ENCODE measurements around the gene KANK3. TPM values are rescaled to one million over a fixed set of nuclear protein-coding genes. Genes with fewer than 3 reads are reported as not detected.
"Not testable (repeated sequence)": the region's sequence is repeated elsewhere in the genome, so short reads cannot be mapped to it uniquely, and the experiment has no call there.

The KANK3 gene
- total RNA-seq, 1 donor = not detected

DNA sequence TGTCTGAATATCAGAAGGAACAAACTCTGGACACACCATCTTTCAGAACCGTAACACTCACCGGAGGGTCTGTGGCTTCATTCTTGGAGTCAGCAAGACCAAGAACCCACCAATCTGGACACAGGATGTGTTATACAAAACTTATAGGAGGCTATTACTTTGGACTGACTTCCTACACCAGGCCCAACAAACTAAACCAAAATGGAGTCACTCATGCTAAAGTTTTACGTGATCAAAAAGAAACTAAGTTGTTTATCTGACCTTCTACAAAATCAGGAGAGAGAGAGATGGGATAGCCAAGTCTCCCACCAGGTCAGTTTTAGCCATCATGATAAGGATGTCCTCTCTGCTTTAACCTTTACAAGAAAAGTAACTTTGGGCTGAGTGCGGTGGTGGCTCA is 43.9 kb upstream of the KANK3 start:
- peaks cover 12% of the 10 kb centered on the region for H4K20me1 ChIP-seq (ENCODE audit: insufficient read depth, low read length)
- peaks cover 12% of the 10 kb centered on the region for H3K4me1 ChIP-seq (ENCODE audit: insufficient read depth, low read length)
- H3K36me3 ChIP-seq (ENCODE audit: insufficient read depth, low read length) = no peaks in the 10 kb centered on the region
- H3K4me2 ChIP-seq (ENCODE audit: insufficient read depth, low read length) = no peak overlapping the region
- no peaks in the 10 kb centered on the region for H3K9me3 ChIP-seq (ENCODE audit: low read depth, low read length)
- no peak for DNase-seq (ENCODE audit: insufficient read length, low spot score, missing footprints)
- TF ChIP-seq, protein P1, sequence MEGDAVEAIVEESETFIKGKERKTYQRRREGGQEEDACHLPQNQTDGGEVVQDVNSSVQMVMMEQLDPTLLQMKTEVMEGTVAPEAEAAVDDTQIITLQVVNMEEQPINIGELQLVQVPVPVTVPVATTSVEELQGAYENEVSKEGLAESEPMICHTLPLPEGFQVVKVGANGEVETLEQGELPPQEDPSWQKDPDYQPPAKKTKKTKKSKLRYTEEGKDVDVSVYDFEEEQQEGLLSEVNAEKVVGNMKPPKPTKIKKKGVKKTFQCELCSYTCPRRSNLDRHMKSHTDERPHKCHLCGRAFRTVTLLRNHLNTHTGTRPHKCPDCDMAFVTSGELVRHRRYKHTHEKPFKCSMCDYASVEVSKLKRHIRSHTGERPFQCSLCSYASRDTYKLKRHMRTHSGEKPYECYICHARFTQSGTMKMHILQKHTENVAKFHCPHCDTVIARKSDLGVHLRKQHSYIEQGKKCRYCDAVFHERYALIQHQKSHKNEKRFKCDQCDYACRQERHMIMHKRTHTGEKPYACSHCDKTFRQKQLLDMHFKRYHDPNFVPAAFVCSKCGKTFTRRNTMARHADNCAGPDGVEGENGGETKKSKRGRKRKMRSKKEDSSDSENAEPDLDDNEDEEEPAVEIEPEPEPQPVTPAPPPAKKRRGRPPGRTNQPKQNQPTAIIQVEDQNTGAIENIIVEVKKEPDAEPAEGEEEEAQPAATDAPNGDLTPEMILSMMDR (IDR thresholded peaks at IDR 0.05; ENCODE audit: extremely low read depth, low read depth, low read length) = no peak
- no peak overlapping the region for H3K27ac ChIP-seq (ENCODE audit: low read depth, low read length)
- peaks cover 12% of the 10 kb centered on the region for H3K79me2 ChIP-seq (ENCODE audit: insufficient read depth, low read length)
- H2AFZ ChIP-seq (ENCODE audit: low read length) = no peak overlapping the region
- no peak overlapping the region for H3K4me3 ChIP-seq (ENCODE audit: insufficient read depth, low read length)
- H3K27me3 ChIP-seq (ENCODE audit: insufficient read depth, low read length) = no peaks in the 10 kb centered on the region

DNA sequence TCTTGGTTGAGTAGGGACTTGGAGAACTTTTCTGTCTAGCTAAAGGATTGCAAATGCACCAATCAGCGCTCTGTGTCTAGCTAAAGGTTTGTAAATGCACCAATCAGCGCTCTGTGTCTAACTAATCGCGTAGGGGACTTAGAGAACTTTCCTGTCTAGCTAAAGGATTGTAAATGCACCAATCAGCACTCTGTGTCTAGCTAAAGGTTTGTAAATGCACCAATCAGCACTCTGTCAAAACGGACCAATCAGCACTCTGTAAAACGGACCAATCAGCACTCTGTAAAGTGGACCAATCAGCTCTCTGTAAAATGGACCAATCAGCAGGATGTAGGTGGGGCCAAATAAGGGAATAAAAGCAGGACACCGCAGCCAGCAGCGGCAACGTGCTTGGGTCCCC is 43.4 kb upstream of the KANK3 start:
- not testable (repeated sequence) for DNase-seq (ENCODE audit: insufficient read length, low spot score, missing footprints)

DNA sequence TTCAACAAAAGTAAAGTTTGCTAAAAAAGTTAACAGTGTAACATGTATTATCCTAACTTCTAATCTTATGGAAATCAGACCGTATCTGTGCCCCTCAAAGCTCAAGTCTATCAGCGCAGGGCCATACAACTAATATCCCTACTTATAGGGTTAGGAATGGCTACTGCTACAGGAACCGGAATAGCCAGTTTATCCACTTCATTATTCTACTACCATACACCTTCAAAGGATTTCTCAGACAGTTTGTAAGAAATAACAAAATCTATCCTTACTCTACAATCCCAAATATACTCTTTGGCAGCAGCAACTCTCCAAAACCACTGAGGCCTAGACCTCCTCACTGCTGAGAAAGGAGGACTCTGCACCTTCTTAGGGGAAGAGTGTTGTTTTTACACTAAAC is 42.5 kb upstream of the KANK3 start:
- not testable (repeated sequence) for H4K20me1 ChIP-seq (ENCODE audit: insufficient read depth, low read length); H3K4me1 ChIP-seq (ENCODE audit: insufficient read depth, low read length); H3K79me2 ChIP-seq (ENCODE audit: insufficient read depth, low read length); H3K36me3 ChIP-seq (ENCODE audit: insufficient read depth, low read length); H3K9me3 ChIP-seq (ENCODE audit: low read depth, low read length); H3K4me2 ChIP-seq (ENCODE audit: insufficient read depth, low read length); H3K27ac ChIP-seq (ENCODE audit: low read depth, low read length); H3K27me3 ChIP-seq (ENCODE audit: insufficient read depth, low read length); H3K4me3 ChIP-seq (ENCODE audit: insufficient read depth, low read length); H2AFZ ChIP-seq (ENCODE audit: low read length); DNase-seq (ENCODE audit: insufficient read length, low spot score, missing footprints)

More for the DNA sequence above, 43.4 kb upstream of the KANK3 start:
- not testable (repeated sequence) for H3K4me3 ChIP-seq (ENCODE audit: insufficient read depth, low read length); H2AFZ ChIP-seq (ENCODE audit: low read length); H3K27me3 ChIP-seq (ENCODE audit: insufficient read depth, low read length); H3K9me3 ChIP-seq (ENCODE audit: low read depth, low read length); H3K36me3 ChIP-seq (ENCODE audit: insufficient read depth, low read length); H3K4me1 ChIP-seq (ENCODE audit: insufficient read depth, low read length); H3K4me2 ChIP-seq (ENCODE audit: insufficient read depth, low read length); H3K79me2 ChIP-seq (ENCODE audit: insufficient read depth, low read length); H4K20me1 ChIP-seq (ENCODE audit: insufficient read depth, low read length); H3K27ac ChIP-seq (ENCODE audit: low read depth, low read length)

DNA sequence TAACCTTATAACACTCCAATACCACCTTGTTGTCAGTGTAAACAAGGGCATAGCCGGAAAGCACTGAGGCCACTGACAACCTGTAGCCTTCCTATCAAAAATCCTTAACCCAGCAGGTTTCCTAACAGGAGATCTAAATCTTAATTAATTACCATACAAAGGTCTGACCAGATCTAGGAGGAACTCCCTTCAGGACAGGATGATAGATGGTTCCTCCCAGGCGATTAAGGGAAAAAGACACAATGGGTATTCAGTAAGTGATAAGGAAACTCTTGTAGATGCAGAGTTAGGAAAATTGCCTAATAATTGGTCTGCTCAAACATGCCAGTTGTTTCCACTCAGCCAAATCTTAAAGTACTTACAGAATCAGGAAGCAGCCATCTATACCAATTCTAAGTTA is 42.0 kb upstream of the KANK3 start:
- not testable (repeated sequence) for H3K4me2 ChIP-seq (ENCODE audit: insufficient read depth, low read length); H3K27ac ChIP-seq (ENCODE audit: low read depth, low read length); H3K36me3 ChIP-seq (ENCODE audit: insufficient read depth, low read length); H3K79me2 ChIP-seq (ENCODE audit: insufficient read depth, low read length); H3K9me3 ChIP-seq (ENCODE audit: low read depth, low read length); DNase-seq (ENCODE audit: insufficient read length, low spot score, missing footprints); H2AFZ ChIP-seq (ENCODE audit: low read length); H3K27me3 ChIP-seq (ENCODE audit: insufficient read depth, low read length); H3K4me3 ChIP-seq (ENCODE audit: insufficient read depth, low read length); H4K20me1 ChIP-seq (ENCODE audit: insufficient read depth, low read length); H3K4me1 ChIP-seq (ENCODE audit: insufficient read depth, low read length)

DNA sequence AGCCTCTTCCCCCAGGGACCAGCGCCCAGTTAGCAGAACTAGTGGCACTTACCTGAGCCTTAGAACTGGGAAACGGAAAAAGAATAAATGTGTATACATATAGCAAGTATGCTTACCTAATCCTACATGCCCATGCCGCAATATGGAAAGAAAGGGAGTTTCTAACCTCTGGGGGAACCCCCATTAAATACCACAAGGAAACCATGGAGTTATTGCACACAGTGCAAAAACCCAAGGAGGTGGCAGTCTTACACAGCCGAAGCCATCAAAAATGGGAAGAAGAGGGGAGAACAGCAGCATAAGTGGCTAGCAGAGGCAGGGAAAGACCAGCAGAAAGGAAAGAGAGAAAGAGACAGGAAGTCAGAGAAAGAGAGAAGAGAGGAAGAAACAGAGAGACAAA is 41.5 kb upstream of the KANK3 start:
- not testable (repeated sequence) for H3K4me2 ChIP-seq (ENCODE audit: insufficient read depth, low read length); H3K9me3 ChIP-seq (ENCODE audit: low read depth, low read length); DNase-seq (ENCODE audit: insufficient read length, low spot score, missing footprints); H3K4me1 ChIP-seq (ENCODE audit: insufficient read depth, low read length); H2AFZ ChIP-seq (ENCODE audit: low read length); H3K4me3 ChIP-seq (ENCODE audit: insufficient read depth, low read length); H3K36me3 ChIP-seq (ENCODE audit: insufficient read depth, low read length); H3K27ac ChIP-seq (ENCODE audit: low read depth, low read length); H3K27me3 ChIP-seq (ENCODE audit: insufficient read depth, low read length); H4K20me1 ChIP-seq (ENCODE audit: insufficient read depth, low read length); H3K79me2 ChIP-seq (ENCODE audit: insufficient read depth, low read length)

DNA sequence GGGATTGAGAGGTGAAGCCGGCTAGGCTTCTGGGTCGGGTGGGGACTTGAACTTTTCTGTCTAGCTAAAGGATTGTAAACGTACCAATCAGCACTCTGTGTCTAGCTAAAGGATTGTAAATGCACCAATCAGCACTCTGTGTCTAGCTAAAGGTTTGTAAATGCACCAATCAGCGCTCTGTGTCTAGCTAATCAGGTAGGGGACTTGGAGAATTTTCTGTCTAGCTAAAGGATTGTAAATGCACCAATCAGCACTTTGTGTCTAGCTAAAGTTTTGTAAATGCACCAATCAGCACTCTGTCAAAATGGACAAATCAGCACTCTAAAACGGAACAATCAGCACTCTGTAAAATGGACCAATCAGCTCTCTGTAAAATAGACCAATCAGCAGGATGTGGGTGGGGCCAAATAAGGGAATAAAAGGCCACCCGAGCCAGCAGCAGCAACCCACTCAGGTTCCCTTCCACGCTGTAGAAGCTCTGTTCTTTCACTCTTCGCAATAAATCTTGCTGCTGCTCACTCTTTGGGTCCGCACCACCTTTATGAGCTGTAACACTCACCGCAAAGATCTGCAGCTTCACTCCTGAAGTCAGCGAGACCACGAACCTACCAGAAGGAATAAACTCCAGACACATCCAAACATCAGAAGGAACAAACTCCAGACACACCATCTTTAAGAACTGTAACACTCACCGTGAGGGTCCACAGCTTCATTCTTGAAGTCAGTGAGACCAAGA is 36.3 kb upstream of the KANK3 start:
- H3K4me3 ChIP-seq (ENCODE audit: insufficient read depth, low read length); H3K79me2 ChIP-seq (ENCODE audit: insufficient read depth, low read length); H3K27me3 ChIP-seq (ENCODE audit: insufficient read depth, low read length); H3K36me3 ChIP-seq (ENCODE audit: insufficient read depth, low read length); H3K9me3 ChIP-seq (ENCODE audit: low read depth, low read length); H3K27ac ChIP-seq (ENCODE audit: low read depth, low read length); H4K20me1 ChIP-seq (ENCODE audit: insufficient read depth, low read length); H3K4me1 ChIP-seq (ENCODE audit: insufficient read depth, low read length); H3K4me2 ChIP-seq (ENCODE audit: insufficient read depth, low read length); H2AFZ ChIP-seq (ENCODE audit: low read length); DNase-seq (ENCODE audit: insufficient read length, low spot score, missing footprints): not testable (repeated sequence)

Measured in osteoblast (primary cell).